GM19455 (cell line): Measurements from ENCODE around the gene TMEM273.
"Not testable (repeated sequence)": the region's sequence is repeated elsewhere in the genome, so short reads cannot be mapped to it uniquely, and the experiment has no call there.

ENCODE experiments used
- ATAC-seq: cut with Tn5 transposase; IDR thresholded peaks from one replicate; pipeline ENCODE4 v1.9.1; 2021; ENCODE audit not compliant: unreplicated experiment

The TMEM273 gene

GRCh38 chr10:49207113-49207512 is 18.9 kb upstream of the TMEM273 start:
- no peak for ATAC-seq

- ATAC-seq = no peak
These were observed 17.0 kb upstream of the TMEM273 start for GRCh38 chr10:49205206-49205605.

- no peak for ATAC-seq
These were observed 15.9 kb upstream of the TMEM273 start for GRCh38 chr10:49204119-49204518.

- ATAC-seq = no peak
These were observed 14.1 kb upstream of the TMEM273 start for GRCh38 chr10:49202266-49202665.

- ATAC-seq = no peak
These were observed 12.7 kb upstream of the TMEM273 start for GRCh38 chr10:49200854-49201253.

GRCh38 chr10:49197171-49197570 is 9.0 kb upstream of the TMEM273 start:
- ATAC-seq = no peak

GRCh38 chr10:49195864-49196263 is 7.7 kb upstream of the TMEM273 start:
- not testable (repeated sequence) for ATAC-seq

- no peak for ATAC-seq
These were observed 6.2 kb upstream of the TMEM273 start for GRCh38 chr10:49194212-49194920.

- no peak for ATAC-seq
These were observed 3.2 kb upstream of the TMEM273 start for GRCh38 chr10:49191349-49191748.

GRCh38 chr10:49189422-49189821 is 1.2 kb upstream of the TMEM273 start:
- no peak for ATAC-seq

- ATAC-seq = no peak
These were observed 1.1 kb downstream of the TMEM273 start for GRCh38 chr10:49187044-49187484.

- ATAC-seq = no peak
These were observed 1.6 kb downstream of the TMEM273 start for GRCh38 chr10:49186613-49187012.

GRCh38 chr10:49185213-49185612 is 3.0 kb downstream of the TMEM273 start:
- ATAC-seq = no peak

GRCh38 chr10:49184642-49185111 is 3.5 kb downstream of the TMEM273 start:
- no peak for ATAC-seq

GRCh38 chr10:49183596-49184542 is 4.3 kb downstream of the TMEM273 start:
- ATAC-seq = no peak

GRCh38 chr10:49182776-49183175 is 5.4 kb downstream of the TMEM273 start:
- ATAC-seq = no peak

- ATAC-seq = no peak
These were observed 7.7 kb downstream of the TMEM273 start for GRCh38 chr10:49180444-49180860.

- no peak for ATAC-seq
These were observed 8.3 kb downstream of the TMEM273 start for GRCh38 chr10:49179699-49180443.

GRCh38 chr10:49178489-49179471 is 9.4 kb downstream of the TMEM273 start:
- ATAC-seq = no peak
